Measurements from ENCODE around the gene SBF2.
"Not testable (repeated sequence)": the region's sequence is repeated elsewhere in the genome, so short reads cannot be mapped to it uniquely, and the experiment has no call there.

SBF2 gene

GRCh38 chr11:10021563-10021962 is 272.5 kb downstream of the SBF2 start:
- no peaks in the 10 kb centered on the region for H3K36me3 Mint-ChIP-seq (ENCODE audit: low read depth)
- no peak overlapping the region for H3K4me3 Mint-ChIP-seq
- peaks cover 4% of the 10 kb centered on the region for H3K4me1 Mint-ChIP-seq (ENCODE audit: low read depth)
- no peak overlapping the region for H3K27ac Mint-ChIP-seq
- H3K9me3 Mint-ChIP-seq, result no peaks in the 10 kb centered on the region
- H3K27me3 Mint-ChIP-seq (ENCODE audit: low read depth), result no peaks in the 10 kb centered on the region

- Mint-ChIP-seq H3K4me3 (no peak overlapping the region), H3K27ac (no peak overlapping the region), H3K9me3 (no peaks in the 10 kb centered on the region), H3K36me3 (ENCODE audit: low read depth) (no peaks in the 10 kb centered on the region), H3K27me3 (ENCODE audit: low read depth) (no peaks in the 10 kb centered on the region), H3K4me1 (ENCODE audit: low read depth) (peaks cover 4% of the 10 kb centered on the region)
These were observed 273.9 kb downstream of the SBF2 start for GRCh38 chr11:10019906-10020682.

- Mint-ChIP-seq H3K9me3 (no peaks in the 10 kb centered on the region), H3K4me3 (no peak overlapping the region), H3K27ac (no peak overlapping the region), H3K4me1 (ENCODE audit: low read depth) (peaks cover 4% of the 10 kb centered on the region), H3K27me3 (ENCODE audit: low read depth) (no peaks in the 10 kb centered on the region), H3K36me3 (ENCODE audit: low read depth) (no peaks in the 10 kb centered on the region)
These were observed 276.1 kb downstream of the SBF2 start for GRCh38 chr11:10017911-10018310.

GRCh38 chr11:10017050-10017449 is 277.0 kb downstream of the SBF2 start:
- Mint-ChIP-seq H3K27ac (no peak overlapping the region), H3K9me3 (peaks cover under 1% of the 10 kb centered on the region), H3K27me3 (ENCODE audit: low read depth) (no peaks in the 10 kb centered on the region), H3K36me3 (ENCODE audit: low read depth) (no peaks in the 10 kb centered on the region), H3K4me3 (no peak overlapping the region), H3K4me1 (ENCODE audit: low read depth) (peaks cover 4% of the 10 kb centered on the region)

GRCh38 chr11:10012068-10012467 is 282.0 kb downstream of the SBF2 start:
- Mint-ChIP-seq H3K9me3 (peaks cover 29% of the 10 kb centered on the region), H3K4me1 (ENCODE audit: low read depth) (no peaks in the 10 kb centered on the region), H3K36me3 (ENCODE audit: low read depth) (peaks cover 2% of the 10 kb centered on the region), H3K27me3 (ENCODE audit: low read depth) (no peaks in the 10 kb centered on the region), H3K27ac (no peak overlapping the region), H3K4me3 (no peak overlapping the region)

GRCh38 chr11:10005955-10006525 is 288.0 kb downstream of the SBF2 start:
- Mint-ChIP-seq H3K9me3 (peaks cover 26% of the 10 kb centered on the region), H3K27ac (no peak overlapping the region), H3K4me1 (ENCODE audit: low read depth) (no peaks in the 10 kb centered on the region), H3K4me3 (no peak overlapping the region), H3K36me3 (ENCODE audit: low read depth) (peaks cover 2% of the 10 kb centered on the region), H3K27me3 (ENCODE audit: low read depth) (no peaks in the 10 kb centered on the region)

GRCh38 chr11:10004526-10005113 is 289.4 kb downstream of the SBF2 start:
- Mint-ChIP-seq H3K4me1 (ENCODE audit: low read depth) (no peaks in the 10 kb centered on the region), H3K36me3 (ENCODE audit: low read depth) (no peaks in the 10 kb centered on the region), H3K4me3 (no peak overlapping the region), H3K27ac (no peak overlapping the region), H3K27me3 (ENCODE audit: low read depth) (no peaks in the 10 kb centered on the region), H3K9me3 (peaks cover 14% of the 10 kb centered on the region)

GRCh38 chr11:10002221-10002620 is 291.8 kb downstream of the SBF2 start:
- Mint-ChIP-seq H3K9me3 (peaks cover 7% of the 10 kb centered on the region), H3K27ac (no peak overlapping the region), H3K36me3 (ENCODE audit: low read depth) (no peaks in the 10 kb centered on the region), H3K4me3 (no peak overlapping the region), H3K27me3 (ENCODE audit: low read depth) (no peaks in the 10 kb centered on the region), H3K4me1 (ENCODE audit: low read depth) (no peaks in the 10 kb centered on the region)

- Mint-ChIP-seq H3K4me1 (ENCODE audit: low read depth) (no peaks in the 10 kb centered on the region), H3K36me3 (ENCODE audit: low read depth) (no peaks in the 10 kb centered on the region), H3K9me3 (no peaks in the 10 kb centered on the region), H3K4me3 (no peak overlapping the region), H3K27ac (no peak overlapping the region), H3K27me3 (ENCODE audit: low read depth) (no peaks in the 10 kb centered on the region)
These were observed 301.7 kb downstream of the SBF2 start for GRCh38 chr11:9992306-9992705.

- Mint-ChIP-seq H3K27ac (no peak overlapping the region), H3K4me1 (ENCODE audit: low read depth) (no peaks in the 10 kb centered on the region), H3K27me3 (ENCODE audit: low read depth) (no peaks in the 10 kb centered on the region), H3K36me3 (ENCODE audit: low read depth) (no peaks in the 10 kb centered on the region), H3K4me3 (no peak overlapping the region), H3K9me3 (no peaks in the 10 kb centered on the region)
These were observed 303.6 kb downstream of the SBF2 start for GRCh38 chr11:9990221-9990973.

GRCh38 chr11:9987303-9987702 is 306.7 kb downstream of the SBF2 start:
- not testable (repeated sequence) for H3K9me3 Mint-ChIP-seq; H3K4me1 Mint-ChIP-seq (ENCODE audit: low read depth); H3K36me3 Mint-ChIP-seq (ENCODE audit: low read depth); H3K27ac Mint-ChIP-seq; H3K4me3 Mint-ChIP-seq; H3K27me3 Mint-ChIP-seq (ENCODE audit: low read depth)

GRCh38 chr11:9982796-9983579 is 311.0 kb downstream of the SBF2 start:
- H3K9me3 Mint-ChIP-seq, result no peaks in the 10 kb centered on the region
- no peak overlapping the region for H3K27ac Mint-ChIP-seq
- no peaks in the 10 kb centered on the region for H3K36me3 Mint-ChIP-seq (ENCODE audit: low read depth)
- H3K4me3 Mint-ChIP-seq, result no peak overlapping the region
- no peaks in the 10 kb centered on the region for H3K27me3 Mint-ChIP-seq (ENCODE audit: low read depth)
- H3K4me1 Mint-ChIP-seq (ENCODE audit: low read depth), result no peaks in the 10 kb centered on the region

- Mint-ChIP-seq H3K4me1 (ENCODE audit: low read depth) (peaks cover 2% of the 10 kb centered on the region), H3K4me3 (no peak overlapping the region), H3K27me3 (ENCODE audit: low read depth) (no peaks in the 10 kb centered on the region), H3K36me3 (ENCODE audit: low read depth) (no peaks in the 10 kb centered on the region), H3K27ac (no peak overlapping the region), H3K9me3 (no peaks in the 10 kb centered on the region)
These were observed 311.8 kb downstream of the SBF2 start for GRCh38 chr11:9982127-9982795.

GRCh38 chr11:9980931-9981330 is 313.1 kb downstream of the SBF2 start:
- H3K4me1 Mint-ChIP-seq (ENCODE audit: low read depth), result peaks cover 2% of the 10 kb centered on the region
- no peaks in the 10 kb centered on the region for H3K27me3 Mint-ChIP-seq (ENCODE audit: low read depth)
- H3K9me3 Mint-ChIP-seq, result no peaks in the 10 kb centered on the region
- H3K36me3 Mint-ChIP-seq (ENCODE audit: low read depth), result no peaks in the 10 kb centered on the region
- no peak overlapping the region for H3K27ac Mint-ChIP-seq
- no peak overlapping the region for H3K4me3 Mint-ChIP-seq

All from T-helper 1 cell treated with Interleukin-12 subunit alpha and Interleukin-12 subunit beta and Interleukin-4 antibody, amounts not matched to agents 30 μg/mL and 1 μg/mL, for 36 hours (primary cell).